ENCODE results near the gene MED9. TPM values are rescaled to one million over a fixed set of nuclear protein-coding genes. Genes with fewer than 3 reads are reported as not detected.

The MED9 gene
- total RNA-seq, 1 experiment from 2014 or later: 12.7 TPM

GRCh38 chr17:17437893-17438292, 38.9 kb upstream of the MED9 start:
- no peak overlapping the region for H3K4me3 Mint-ChIP-seq (ENCODE audit: low read depth, unreplicated experiment)
- TF ChIP-seq, protein P1, sequence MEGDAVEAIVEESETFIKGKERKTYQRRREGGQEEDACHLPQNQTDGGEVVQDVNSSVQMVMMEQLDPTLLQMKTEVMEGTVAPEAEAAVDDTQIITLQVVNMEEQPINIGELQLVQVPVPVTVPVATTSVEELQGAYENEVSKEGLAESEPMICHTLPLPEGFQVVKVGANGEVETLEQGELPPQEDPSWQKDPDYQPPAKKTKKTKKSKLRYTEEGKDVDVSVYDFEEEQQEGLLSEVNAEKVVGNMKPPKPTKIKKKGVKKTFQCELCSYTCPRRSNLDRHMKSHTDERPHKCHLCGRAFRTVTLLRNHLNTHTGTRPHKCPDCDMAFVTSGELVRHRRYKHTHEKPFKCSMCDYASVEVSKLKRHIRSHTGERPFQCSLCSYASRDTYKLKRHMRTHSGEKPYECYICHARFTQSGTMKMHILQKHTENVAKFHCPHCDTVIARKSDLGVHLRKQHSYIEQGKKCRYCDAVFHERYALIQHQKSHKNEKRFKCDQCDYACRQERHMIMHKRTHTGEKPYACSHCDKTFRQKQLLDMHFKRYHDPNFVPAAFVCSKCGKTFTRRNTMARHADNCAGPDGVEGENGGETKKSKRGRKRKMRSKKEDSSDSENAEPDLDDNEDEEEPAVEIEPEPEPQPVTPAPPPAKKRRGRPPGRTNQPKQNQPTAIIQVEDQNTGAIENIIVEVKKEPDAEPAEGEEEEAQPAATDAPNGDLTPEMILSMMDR (IDR thresholded peaks at IDR 0.05; ENCODE audit: unreplicated experiment): no peak
- H3K36me3 Mint-ChIP-seq (ENCODE audit: insufficient read depth, unreplicated experiment): no peaks in the 10 kb centered on the region
- BruUV-seq (replicated peaks): no TSS peak
- H3K27me3 Mint-ChIP-seq (ENCODE audit: unreplicated experiment): peaks cover 30% of the 10 kb centered on the region
- intact Hi-C loops (cut with micrococcal nuclease; ENCODE audit: unreplicated experiment): no loop called here
- no peaks in the 10 kb centered on the region for H3K9me3 Mint-ChIP-seq (ENCODE audit: low read depth, unreplicated experiment)
- CTCF ChIA-PET: no interaction called here
- H3K4me1 Mint-ChIP-seq (ENCODE audit: low read depth, unreplicated experiment): no peaks in the 10 kb centered on the region
- DNase-seq: no peak
- no peak overlapping the region for H3K27ac Mint-ChIP-seq (ENCODE audit: unreplicated experiment)

GRCh38 chr17:17440010-17440843, 36.6 kb upstream of the MED9 start:
- peaks cover 1% of the 10 kb centered on the region for H3K4me1 Mint-ChIP-seq (ENCODE audit: low read depth, unreplicated experiment)
- no peak overlapping the region for H3K4me3 Mint-ChIP-seq (ENCODE audit: low read depth, unreplicated experiment)
- TF ChIP-seq, protein P1 (IDR thresholded peaks at IDR 0.05; ENCODE audit: unreplicated experiment): peak; percentile 25
- no peak overlapping the region for H3K27ac Mint-ChIP-seq (ENCODE audit: unreplicated experiment)
- BruUV-seq (replicated peaks): no TSS peak
- H3K27me3 Mint-ChIP-seq (ENCODE audit: unreplicated experiment): peaks cover 6% of the 10 kb centered on the region
- DNase-seq: peak; percentile 63
- H3K36me3 Mint-ChIP-seq (ENCODE audit: insufficient read depth, unreplicated experiment): no peaks in the 10 kb centered on the region
- intact Hi-C loops (cut with micrococcal nuclease; ENCODE audit: unreplicated experiment): no loop called here
- H3K9me3 Mint-ChIP-seq (ENCODE audit: low read depth, unreplicated experiment): no peaks in the 10 kb centered on the region
- CTCF ChIA-PET: interaction anchor here (0.7 kb wide), 1 partner anchor 48 kb away, joined by 3 read pairs; no protein-coding TSS in a partner anchor

DNA sequence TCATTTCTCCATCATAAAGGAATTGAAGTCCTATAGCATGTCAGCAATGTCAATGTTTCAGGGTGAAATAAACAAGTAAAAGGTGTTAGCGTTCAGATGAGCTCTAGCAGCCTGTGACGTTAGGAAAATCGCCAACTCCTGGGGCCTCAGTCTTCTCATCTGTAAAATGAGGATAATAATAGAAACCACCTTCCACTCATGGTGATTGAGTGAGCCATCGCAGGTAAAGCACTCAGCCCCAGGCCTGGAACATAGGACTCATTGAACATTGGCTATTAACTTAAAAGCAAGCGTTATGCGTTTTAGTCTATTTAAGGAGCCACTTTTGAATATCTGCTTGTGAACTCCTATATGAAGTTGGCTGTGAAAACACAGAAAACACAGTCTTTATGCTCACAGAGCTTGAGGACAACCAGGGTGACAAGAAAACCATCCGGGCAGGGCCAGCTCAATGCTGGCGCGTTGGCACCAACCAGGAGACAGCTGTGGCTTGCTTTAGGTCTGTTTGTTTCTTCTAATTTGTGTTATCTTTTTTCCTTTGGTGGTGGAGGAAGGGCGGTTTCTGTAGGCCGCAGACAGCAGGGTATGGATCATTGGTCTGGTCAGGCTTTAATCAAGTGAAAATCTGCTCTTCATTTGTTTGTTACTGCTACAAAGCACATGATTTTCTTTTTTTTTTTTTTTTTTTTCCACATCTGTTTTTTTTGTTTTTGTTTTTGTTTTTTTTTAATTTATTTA, 35.7 kb upstream of the MED9 start:
- intact Hi-C loops (cut with micrococcal nuclease; ENCODE audit: unreplicated experiment): no loop called here
- peaks cover 10% of the 10 kb centered on the region for H3K4me1 Mint-ChIP-seq (ENCODE audit: low read depth, unreplicated experiment)
- H3K27me3 Mint-ChIP-seq (ENCODE audit: unreplicated experiment): no peaks in the 10 kb centered on the region
- TF ChIP-seq, protein P1 (IDR thresholded peaks at IDR 0.05; ENCODE audit: unreplicated experiment): no peak
- CTCF ChIA-PET: interaction anchor here (0.7 kb wide), 1 partner anchor 47 kb away, joined by 3 read pairs; no protein-coding TSS in a partner anchor
- no peak for DNase-seq
- H3K4me3 Mint-ChIP-seq (ENCODE audit: low read depth, unreplicated experiment): no peak overlapping the region
- peaks cover 7% of the 10 kb centered on the region for H3K36me3 Mint-ChIP-seq (ENCODE audit: insufficient read depth, unreplicated experiment)
- no peak overlapping the region for H3K27ac Mint-ChIP-seq (ENCODE audit: unreplicated experiment)
- H3K9me3 Mint-ChIP-seq (ENCODE audit: low read depth, unreplicated experiment): no peaks in the 10 kb centered on the region
- BruUV-seq (replicated peaks): no TSS peak

DNA sequence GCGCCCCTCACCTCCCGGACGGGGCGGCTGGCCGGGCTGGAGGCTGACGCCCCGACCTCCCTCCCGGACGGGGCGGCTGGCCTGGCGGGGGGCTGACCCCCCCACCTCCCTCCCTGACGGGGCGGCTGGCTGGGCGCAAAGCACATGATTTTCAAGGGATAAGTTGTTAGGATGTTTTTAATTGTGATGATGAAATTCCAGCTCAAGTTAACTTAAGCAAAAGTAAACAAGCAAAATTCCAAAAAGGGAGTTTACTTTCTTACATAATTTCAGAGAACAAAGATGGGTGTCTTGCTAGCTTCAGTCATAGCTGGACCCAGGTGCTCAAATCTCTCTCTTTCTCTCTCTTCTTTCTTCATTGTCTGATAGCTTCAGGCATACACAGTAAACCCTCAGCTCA, 33.6 kb upstream of the MED9 start:
- intact Hi-C loops (cut with micrococcal nuclease; ENCODE audit: unreplicated experiment): no loop called here
- Mint-ChIP-seq H3K9me3 (ENCODE audit: low read depth, unreplicated experiment) (no peaks in the 10 kb centered on the region), H3K36me3 (ENCODE audit: insufficient read depth, unreplicated experiment) (peaks cover 11% of the 10 kb centered on the region), H3K4me1 (ENCODE audit: low read depth, unreplicated experiment) (peaks cover 23% of the 10 kb centered on the region), H3K27ac (ENCODE audit: unreplicated experiment) (no peak overlapping the region), H3K4me3 (ENCODE audit: low read depth, unreplicated experiment) (no peak overlapping the region), H3K27me3 (ENCODE audit: unreplicated experiment) (peaks cover 19% of the 10 kb centered on the region)
- no peak for DNase-seq
- no TSS peak for BruUV-seq (replicated peaks)
- CTCF ChIA-PET: no interaction called here
- TF ChIP-seq, protein P1 (IDR thresholded peaks at IDR 0.05; ENCODE audit: unreplicated experiment): no peak
